CD4-positive, alpha-beta T cell treated with Interleukin-6 at 100 ng/mL for 8 hours (primary cell): ENCODE data around the gene EFS.
A peak's percentile ranks its signal among the peaks of the same experiment; 100 is the strongest.

Source experiments
- DNase-seq: peaks from one replicate; pipeline ENCODE4 v3.0.0-alpha.2; 2020; ENCODE audit warnings: mixed read lengths, low spot score

EFS gene

DNA sequence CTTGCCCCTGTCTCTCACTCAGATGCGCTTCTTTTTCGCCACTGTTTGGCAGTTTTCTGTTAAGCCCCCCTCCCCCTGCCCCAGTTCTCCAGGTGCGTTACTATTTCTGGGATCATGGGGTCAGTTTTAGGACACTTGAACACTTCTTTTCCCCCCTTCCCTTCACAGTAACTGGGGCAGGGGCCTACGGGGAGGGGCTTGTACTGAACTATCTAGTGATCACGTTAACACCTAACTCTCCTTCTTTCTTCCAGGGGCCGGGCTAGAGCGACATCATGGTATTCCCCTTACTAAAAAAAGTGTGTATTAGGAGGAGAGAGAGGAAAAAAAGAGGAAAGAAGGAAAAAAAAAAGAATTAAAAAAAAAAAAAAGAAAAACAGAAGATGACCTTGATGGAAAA, 40.0 kb downstream of the EFS start:
- no peak for DNase-seq

DNA sequence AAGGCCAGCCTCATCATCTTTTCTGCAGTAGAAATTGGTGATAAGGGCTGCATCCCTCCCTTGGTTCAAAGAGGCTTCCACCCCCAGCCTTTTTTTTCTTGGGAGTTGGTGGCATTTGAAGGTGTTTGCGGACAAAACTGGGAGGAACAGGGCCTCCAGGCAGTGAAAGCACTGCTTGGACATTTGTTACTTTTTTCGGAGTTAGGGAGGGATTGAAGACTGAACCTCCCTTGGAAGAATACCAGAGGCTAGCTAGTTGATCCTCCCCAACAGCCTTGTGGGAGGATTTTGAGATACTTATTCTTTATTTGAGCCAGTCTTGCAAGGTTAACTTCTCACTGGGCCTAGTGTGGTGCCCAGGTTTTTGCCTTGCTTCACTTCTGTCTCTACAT, 40.5 kb downstream of the EFS start:
- no peak for DNase-seq

DNA sequence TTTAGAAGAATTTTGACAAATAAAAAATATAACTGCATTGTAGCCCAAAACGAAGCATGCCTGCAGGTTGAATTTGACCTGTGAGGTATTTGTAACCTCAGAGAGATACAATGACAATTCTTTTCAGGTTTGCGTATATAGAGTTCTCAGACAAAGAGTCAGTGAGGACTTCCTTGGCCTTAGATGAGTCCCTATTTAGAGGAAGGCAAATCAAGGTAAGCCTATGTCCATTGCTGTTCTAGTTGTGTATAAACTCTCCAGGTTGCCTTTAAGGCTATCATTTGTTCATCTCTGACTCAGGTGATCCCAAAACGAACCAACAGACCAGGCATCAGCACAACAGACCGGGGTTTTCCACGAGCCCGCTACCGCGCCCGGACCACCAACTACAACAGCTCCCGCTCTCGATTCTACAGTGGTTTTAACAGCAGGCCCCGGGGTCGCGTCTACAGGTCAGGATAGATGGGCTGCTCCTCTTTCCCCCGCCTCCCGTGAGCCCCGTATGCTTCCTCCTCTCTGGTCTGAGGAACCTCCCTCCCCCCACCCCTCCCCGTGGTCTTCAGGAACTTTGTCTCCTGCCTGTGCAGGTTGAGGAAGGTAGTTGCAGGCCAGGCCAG, 41.0 kb downstream of the EFS start:
- no peak for DNase-seq

DNA sequence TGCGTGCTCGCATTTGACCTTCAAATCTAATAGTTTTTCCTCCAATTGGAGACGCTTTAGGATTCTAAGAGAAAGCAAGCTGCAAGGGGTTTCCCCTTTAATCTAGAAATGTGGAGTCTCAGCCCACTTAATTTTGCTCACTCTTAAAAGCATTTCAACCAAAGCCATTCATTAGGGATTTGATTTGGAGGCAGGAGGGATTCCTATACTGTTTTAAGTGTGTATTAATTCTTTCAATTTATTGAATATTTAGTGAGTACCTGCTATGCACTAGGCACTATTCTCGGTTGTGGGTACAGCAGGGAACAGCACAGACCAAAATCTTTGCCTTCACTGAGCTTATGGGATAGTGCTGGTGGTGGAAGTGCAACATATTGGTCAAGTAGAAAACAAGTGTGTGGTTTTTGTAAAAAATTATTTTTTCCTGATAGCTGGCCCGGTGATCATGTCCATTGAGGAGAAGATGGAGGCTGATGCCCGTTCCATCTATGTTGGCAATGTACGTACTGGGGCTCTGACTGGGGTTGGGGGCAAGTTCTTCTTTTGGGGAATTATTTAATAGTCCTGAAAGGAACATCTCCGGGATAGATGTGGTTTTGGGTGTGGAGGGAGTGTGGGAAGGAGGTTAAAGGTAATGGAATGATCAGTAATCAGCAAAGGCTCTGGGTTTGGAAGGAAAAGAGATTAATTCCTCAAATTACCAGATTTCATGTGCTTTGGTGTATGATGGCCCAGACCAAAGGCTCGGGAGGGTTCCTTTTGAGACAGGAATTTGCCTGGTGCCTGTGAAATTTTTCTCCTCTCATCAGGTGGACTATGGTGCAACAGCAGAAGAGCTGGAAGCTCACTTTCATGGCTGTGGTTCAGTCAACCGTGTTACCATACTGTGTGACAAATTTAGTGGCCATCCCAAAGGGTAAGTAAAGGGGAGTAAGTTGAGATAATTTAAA, 42.1 kb downstream of the EFS start:
- DNase-seq, result no peak

DNA sequence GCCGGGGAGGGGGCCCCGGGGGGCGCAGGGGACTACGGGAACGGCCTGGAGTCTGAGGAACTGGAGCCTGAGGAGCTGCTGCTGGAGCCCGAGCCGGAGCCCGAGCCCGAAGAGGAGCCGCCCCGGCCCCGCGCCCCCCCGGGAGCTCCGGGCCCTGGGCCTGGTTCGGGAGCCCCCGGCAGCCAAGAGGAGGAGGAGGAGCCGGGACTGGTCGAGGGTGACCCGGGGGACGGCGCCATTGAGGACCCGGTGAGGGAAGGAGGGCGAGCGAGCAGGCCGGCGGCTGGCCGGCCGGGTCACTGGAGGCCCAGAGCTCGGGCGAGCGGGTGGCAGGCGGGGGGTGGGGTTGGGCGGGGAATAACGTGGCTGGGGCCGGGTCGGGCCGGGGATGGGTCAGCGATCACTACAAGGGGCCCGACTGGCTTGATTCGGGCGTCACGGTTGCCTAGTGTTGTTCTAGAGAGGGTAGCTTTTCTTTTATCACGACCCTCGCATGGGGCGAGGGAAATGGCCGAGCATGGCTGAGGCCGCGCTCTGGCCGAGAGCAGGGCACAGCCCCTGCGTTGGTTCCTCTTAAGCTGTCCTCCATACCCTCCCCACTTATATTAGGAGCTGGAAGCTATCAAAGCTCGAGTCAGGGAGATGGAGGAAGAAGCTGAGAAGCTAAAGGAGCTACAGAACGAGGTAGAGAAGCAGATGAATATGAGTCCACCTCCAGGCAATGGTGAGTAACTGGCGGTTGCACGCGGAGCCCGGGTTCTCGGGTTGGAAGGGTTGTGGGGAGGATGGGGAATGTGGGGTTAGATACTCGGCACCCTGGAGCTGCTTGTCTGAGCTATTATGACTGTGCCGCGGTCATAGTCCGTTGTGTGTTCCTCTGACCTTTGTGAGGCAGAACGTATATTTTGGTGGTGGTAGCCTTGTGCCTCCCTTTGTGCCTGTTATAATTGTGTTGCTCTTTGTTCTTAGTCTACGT, 43.1 kb downstream of the EFS start:
- peak; percentile 27 for DNase-seq

DNA sequence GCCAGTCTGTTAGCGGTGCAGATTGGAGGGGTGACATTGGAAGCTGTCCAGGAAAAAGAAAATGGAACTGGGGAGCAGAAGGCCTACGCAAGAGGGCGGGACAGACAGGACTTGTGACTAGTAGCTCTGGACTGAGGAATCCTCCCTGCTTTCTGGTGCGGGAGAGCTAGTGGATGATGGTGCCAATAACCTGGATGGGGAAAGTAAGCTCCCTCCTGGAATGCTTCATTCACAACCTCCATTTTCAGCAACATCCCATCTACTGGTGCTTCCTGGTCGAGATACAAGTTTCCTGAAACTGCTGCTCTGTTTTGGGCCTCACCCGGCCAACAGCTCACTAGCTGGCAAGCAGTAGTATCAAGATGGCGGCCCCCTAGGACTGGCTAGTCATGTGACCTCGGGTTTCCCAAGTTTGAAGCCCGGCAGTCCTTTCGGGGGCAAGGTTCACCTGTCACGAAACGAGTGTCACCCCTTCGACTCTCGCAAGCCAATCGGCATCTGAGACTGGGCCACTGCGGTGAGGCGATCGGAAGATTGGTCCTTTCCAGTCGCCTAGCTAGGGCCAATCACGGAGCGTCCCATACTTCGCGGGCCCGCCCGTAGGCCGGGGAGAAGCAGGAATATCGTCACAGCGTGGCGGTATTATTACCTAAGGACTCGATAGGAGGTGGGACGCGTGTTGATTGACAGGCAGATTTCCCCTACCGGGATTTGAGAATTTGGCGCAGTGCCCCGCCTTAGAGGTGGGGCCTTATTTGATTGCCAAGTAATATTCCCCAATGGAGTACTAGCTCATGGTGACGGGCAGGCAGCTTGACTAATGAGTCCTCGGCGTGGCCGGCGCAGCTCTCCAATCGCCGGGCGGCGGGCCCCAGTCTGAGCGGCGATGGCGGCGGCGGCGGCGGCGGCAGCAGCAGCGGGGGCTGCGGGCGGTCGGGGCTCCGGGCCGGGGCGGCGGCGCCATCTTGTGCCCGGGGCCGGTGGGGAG, 44.1 kb downstream of the EFS start, which contains the start of gene PABPN1:
Gene PABPN1 (plus strand): TSS at position 874 of the 988 bp plus-strand sequence. CDS start 13 bp downstream, at position 887.
- DNase-seq, result peak; percentile 99

DNA sequence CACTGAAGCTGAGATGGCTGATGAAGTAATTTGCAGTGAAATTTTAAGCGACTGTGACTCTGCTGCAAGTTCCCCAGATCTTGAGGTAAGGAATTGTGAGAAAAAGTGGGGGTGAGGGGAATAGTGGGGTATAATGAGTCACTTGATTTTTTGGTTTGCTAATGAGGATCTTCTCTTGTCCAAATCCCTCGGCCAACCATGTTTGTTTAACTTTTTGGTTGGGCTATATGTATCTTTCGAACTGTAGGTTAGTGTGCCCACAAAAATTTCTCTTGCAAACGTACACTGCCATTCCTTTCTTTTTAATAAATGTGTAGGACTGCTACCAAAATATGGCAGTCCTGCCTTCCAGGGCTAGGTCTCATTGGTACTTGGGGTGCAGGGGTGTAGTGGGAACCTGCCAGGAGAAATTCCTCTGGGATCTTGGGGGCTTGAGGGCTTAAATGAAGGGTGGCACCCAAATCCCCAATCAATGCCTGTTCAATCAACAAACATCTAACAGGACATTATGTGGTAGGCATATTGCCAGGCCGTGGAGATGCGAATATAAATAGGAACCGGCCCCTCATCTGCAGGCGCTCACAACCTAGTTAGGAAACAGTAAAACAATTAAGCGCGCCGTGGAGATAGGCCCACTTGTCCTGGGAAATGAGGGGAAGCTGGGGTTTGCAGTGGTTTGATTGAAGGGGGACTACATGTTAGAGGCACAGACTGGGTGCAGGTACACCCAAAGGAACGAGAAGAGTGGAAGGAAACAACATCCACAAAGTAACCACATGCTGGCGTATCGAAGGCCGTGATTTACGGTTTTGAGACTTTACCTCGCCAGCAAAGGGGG, 45.0 kb downstream of the EFS start:
- DNase-seq, result no peak

DNA sequence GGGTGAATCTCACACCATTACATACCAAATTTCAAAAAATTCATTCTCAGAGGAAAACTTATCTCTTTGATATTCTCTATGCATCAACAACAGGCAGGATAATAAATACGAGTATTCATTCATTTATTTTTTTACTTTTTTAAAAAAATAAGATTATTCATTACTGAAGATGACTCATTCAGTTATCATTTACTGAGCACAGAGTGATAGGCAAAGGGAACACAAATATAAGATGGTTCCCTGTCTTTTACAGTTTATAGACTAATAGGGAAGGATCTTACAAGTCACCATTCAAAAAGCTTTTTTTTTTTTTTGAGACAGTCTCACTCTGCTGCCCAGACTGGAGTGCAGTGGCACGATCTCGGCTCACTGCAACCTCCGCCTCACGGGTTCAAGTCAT, 48.7 kb downstream of the EFS start:
- DNase-seq, result no peak

DNA sequence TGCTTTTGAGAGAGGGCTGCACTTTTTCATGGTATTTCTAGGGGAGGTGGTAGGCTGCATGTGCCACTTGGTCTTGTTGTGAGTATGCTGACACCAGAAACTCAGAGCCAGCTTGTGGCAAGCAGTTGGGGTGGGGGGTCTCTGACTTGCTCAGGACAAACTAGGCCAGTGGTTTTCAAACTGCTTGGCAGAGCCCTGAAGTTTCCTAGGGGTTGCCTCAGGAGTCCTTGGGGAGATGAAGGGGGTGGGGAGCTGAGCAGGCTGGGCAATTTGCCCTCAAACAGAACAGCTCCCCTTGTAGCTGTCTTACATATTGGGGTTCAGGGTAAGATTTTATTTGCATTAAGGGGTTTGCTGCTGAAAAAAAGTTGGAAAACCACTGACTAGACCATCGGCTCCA, 54.4 kb downstream of the EFS start:
- no peak for DNase-seq

DNA sequence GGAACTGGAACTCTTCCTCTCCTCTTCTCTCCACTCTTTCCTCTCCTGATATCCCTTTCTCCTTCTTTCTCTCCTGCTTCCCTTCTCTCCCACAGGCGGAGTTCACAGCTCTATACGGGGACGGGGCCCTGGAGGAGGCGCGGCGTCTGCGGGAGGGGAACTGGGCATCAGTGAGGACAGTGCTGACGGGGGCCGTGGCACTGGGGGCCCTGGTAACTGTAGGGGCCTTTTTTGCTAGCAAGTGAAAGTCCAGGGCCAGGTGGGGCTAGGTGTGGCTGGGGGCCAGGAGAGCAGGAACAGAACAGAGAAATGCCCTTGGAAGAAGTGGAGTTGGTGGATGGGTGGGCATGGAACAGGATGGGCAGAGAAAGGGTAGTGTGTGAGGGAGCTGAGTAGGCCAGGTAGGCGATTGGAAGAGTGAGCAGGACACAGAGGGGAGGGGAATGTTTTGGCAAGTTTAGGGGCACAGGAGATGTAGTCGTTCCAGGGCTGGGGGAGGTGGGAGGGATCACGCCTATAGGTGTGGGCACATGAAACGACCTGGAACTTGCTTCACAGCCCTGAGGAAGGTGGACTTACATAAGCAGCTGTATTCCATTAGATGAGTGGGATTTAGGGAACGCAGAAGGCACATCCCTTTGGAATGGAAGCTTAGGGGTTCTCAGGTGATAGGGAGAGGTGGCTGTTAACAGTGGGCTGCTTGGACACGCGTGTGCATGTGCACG, 56.1 kb downstream of the EFS start:
- DNase-seq, result no peak

DNA sequence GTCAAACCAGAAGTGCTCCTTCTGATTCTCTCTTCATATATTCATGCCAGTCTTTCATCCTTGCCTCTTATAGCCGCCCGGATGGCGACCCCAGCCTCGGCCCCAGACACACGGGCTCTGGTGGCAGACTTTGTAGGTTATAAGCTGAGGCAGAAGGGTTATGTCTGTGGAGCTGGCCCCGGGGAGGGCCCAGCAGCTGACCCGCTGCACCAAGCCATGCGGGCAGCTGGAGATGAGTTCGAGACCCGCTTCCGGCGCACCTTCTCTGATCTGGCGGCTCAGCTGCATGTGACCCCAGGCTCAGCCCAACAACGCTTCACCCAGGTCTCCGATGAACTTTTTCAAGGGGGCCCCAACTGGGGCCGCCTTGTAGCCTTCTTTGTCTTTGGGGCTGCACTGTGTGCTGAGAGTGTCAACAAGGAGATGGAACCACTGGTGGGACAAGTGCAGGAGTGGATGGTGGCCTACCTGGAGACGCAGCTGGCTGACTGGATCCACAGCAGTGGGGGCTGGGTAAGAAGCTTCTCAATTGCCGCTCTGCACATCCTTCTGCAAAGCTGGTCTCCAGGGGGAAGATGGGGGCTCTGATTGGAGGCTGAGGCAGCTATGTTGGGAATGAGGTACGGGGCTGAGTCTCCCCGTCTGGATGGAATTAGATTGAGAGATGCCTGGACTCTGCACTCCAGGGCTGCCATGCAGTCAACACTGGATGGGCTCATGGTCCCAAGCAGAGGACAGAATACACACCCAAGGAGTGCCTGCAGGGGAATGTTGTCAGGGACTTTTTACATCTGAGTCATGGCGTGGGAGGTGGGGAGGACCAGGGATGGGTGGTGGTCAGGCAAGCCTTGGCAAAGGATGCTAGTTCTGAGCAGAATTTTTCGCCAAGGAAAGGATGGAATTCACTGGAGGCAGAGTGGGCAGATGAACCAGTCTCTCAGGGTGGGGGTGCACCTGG, 57.0 kb downstream of the EFS start:
- DNase-seq, result no peak

DNA sequence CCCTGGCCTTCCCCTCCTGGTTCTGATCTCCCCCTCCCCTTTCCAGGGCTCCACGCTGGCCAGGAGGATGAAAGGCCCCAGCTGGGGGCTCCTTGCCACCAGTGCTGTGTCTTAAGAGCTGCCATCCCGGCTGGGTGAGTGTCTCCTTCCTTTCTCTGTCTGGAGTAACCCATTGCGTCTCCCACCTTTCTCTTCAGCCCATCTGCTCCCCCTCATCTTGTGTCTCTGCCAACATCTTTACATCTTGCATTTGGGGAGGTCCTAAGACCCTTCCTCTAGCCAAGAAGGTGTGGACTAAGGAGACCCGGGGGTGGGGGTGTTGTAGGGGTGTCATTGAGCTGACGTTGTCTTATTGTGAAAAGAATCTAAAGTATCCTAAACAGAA, 57.8 kb downstream of the EFS start:
- no peak for DNase-seq

DNA sequence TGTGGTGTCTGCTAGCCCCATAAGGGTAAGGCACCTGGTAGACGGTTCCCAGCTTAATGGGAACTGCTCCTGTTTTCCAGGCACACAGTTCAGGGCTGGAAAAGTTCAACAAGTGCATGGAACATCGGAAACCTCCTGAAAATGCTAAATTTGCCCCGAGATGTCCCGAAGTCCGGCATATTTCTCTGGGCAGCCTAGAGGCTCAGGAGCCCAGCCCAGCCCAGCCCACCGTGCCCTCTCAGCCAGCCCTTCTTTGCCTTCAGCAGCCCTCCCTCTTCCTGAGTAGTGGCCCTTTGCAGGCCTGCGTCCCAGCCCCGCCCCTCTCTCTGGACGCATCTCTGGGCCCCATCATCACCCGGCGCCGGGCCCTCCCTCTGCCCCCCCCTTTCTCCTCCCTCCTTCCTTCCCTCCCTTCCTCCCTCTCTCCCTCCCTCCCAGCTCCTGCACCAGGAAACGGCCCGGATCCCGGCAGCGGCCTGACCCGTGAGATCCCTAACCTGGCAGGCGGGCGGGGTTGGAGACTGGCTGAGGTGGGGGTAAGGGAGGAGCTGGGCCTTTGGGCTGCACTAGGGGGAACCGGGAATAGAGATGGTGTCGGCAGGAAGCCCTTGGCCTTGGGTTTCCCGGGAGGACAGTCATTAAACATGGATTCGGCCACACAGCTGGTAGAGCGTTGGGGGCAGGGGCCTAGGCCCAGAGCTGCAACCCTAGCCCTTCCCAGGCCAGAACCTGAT, 58.4 kb downstream of the EFS start, which contains the start of gene BCL2L2:
Gene BCL2L2 (plus strand): TSS at position 422 of the 734 bp plus-strand sequence. CDS start 935 bp downstream, outside the sequence.
- DNase-seq, result no peak
